Measurements from ENCODE around the gene XXYLT1. TPM values are rescaled to one million over a fixed set of nuclear protein-coding genes. Genes with fewer than 3 reads are reported as not detected.

Gene XXYLT1
- polyA plus RNA-seq, 3 donors = 2.2 to 7.7 (median 4.6) TPM

- WGBS, 3 donors = 78 to 87% (median 83%) methylated on average over 34 to 35 of the region's 35 CpGs
- H3K27ac ChIP-seq (ENCODE audit: low read depth, low read length) = no peak overlapping the region
Observed at GRCh38 chr3:195075941-195076875, 194.8 kb downstream of the XXYLT1 start.

DNA sequence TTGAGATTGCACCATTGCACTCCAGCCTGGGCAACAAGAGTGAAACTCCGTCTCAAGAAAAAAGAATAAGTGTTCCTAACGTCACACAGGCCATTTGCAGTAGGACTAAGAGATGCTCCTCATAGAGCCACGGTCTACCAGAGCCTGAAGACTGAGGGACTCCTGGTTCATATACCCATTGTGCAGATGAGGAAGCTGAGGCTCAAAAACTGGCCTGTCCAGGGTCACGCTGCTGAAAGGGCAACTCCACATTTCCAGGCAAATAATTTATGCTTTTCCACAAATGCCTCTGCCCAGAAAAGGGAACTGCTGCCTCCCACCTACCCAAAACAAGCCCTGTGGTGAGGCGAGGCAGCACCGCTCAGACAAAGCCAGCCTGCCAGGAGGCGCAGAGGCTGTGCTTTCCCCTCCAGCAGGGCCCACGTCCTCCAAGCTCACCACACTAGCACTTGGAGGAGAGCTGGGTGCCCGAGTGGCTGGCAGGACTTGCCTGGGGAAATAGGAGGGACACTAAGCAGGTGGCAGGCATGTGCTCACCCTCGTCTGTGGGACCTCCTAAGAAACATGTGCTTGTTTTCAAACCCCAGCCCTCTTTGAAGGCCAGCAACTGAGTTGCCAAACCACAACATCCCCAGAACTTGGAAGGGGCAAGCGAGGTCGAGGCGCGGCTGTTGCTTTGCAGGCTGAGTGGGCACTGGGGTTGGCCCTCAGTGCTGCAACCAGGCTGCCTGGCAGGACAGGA lies 195.6 kb downstream of the XXYLT1 start:
- 79 to 89% (median 83%) methylated on average over 14 of the region's 14 CpGs for WGBS, 3 donors

GRCh38 chr3:195073866-195074860 lies 196.8 kb downstream of the XXYLT1 start:
- no peak overlapping the region for H3K27ac ChIP-seq (ENCODE audit: low read depth, low read length)
- 90 to 92% (median 90%) methylated on average over 25 of the region's 25 CpGs for WGBS, 3 donors

More for the DNA sequence above, 195.6 kb downstream of the XXYLT1 start:
- H3K27ac ChIP-seq (ENCODE audit: low read depth, low read length) = no peak overlapping the region

- no peak overlapping the region for H3K27ac ChIP-seq (ENCODE audit: low read depth, low read length)
- WGBS, 3 donors = 90 to 97% (median 95%) methylated on average over 19 of the region's 19 CpGs
Observed at GRCh38 chr3:195072916-195073564, 197.9 kb downstream of the XXYLT1 start.

GRCh38 chr3:195071916-195072820 lies 198.8 kb downstream of the XXYLT1 start:
- no peak overlapping the region for H3K27ac ChIP-seq (ENCODE audit: low read depth, low read length)
- WGBS, 3 donors = 84 to 89% (median 87%) methylated on average over 23 of the region's 23 CpGs

- WGBS, 3 donors = 91 to 94% (median 93%) methylated on average over 18 to 19 of the region's 19 CpGs
- H3K27ac ChIP-seq (ENCODE audit: low read depth, low read length) = no peak overlapping the region
Observed at GRCh38 chr3:195071011-195071728, 199.8 kb downstream of the XXYLT1 start.

DNA sequence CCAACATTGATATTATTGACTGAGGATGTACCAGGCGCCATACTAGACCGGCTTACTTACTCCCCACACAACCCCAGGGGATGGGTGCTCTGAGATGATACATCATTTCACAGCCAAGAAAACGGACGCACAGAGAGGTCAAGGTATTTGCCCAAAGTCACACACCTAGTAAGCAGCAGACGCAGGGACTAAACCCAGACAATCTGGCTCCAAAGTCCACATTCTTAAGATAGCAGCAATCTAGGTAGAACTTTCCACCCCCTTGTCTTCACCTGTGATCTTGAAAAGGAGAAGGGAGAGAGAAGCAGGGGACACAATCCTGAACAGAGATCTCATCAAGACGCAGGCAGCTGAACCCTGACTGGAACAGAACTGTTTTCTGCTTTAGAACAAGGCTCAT lies 200.6 kb downstream of the XXYLT1 start:
- H3K27ac ChIP-seq (ENCODE audit: low read depth, low read length) = no peak overlapping the region
- WGBS, 3 donors = 63 to 96% (median 94%) methylated on average over 6 of the region's 6 CpGs

GRCh38 chr3:195069501-195070251 lies 201.3 kb downstream of the XXYLT1 start:
- 96 to 98% (median 96%) methylated on average over 32 to 33 of the region's 33 CpGs for WGBS, 3 donors
- no peak overlapping the region for H3K27ac ChIP-seq (ENCODE audit: low read depth, low read length)

- H3K27ac ChIP-seq (ENCODE audit: low read depth, low read length) = no peak overlapping the region
- 89 to 93% (median 92%) methylated on average over 18 of the region's 18 CpGs for WGBS, 3 donors
Observed at GRCh38 chr3:195068084-195069080, 202.6 kb downstream of the XXYLT1 start.

- WGBS, 3 donors = 95 to 98% (median 97%) methylated on average over 16 of the region's 16 CpGs
Observed at GRCh38 chr3:195066441-195066841, 204.5 kb downstream of the XXYLT1 start.

GRCh38 chr3:195065864-195066185 lies 205.1 kb downstream of the XXYLT1 start:
- no peak overlapping the region for H3K27ac ChIP-seq (ENCODE audit: low read depth, low read length)
- 98 to 99% (median 99%) methylated on average over 13 of the region's 13 CpGs for WGBS, 3 donors

More at GRCh38 chr3:195066441-195066841, 204.5 kb downstream of the XXYLT1 start:
- H3K27ac ChIP-seq (ENCODE audit: low read depth, low read length) = no peak overlapping the region

DNA sequence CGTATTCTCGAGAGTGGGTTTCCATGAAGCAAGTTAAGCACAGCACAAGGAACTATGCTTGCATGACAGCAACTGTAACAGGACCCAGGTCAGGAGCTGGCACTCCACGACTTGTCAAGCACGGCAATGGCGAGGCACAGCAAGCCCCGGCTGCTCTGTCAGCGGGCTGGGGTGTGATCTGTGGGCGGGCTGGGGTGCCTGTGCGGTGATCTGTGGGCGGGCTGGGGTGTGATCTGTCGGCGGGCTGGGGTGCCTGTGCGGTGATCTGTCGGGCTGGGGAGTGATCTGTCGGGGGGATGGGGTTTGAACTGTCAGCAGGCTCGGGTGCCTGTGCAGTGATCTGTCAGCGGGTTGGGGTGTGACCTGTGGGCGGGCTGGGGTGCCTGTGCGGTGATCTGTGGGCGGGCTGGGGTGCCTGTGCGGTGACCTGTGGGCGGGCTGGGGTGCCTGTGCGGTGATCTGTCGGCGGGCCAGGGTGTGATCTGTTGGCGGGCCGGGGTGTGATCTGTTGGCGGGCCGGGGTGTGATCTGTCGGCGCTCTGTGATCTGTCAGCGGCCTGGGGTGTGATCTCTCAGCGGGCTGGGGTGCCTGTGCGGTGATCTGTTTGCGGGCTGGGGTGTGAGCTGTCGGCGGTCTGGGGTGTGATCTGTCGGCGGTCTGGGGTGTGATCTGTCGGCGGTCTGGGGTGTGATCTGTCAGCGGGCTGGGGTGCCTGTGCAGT lies 205.7 kb downstream of the XXYLT1 start:
- 96 to 97% (median 97%) methylated on average over 40 to 42 of the region's 42 CpGs for WGBS, 3 donors
- H3K27ac ChIP-seq (ENCODE audit: low read depth, low read length) = no peak overlapping the region

DNA sequence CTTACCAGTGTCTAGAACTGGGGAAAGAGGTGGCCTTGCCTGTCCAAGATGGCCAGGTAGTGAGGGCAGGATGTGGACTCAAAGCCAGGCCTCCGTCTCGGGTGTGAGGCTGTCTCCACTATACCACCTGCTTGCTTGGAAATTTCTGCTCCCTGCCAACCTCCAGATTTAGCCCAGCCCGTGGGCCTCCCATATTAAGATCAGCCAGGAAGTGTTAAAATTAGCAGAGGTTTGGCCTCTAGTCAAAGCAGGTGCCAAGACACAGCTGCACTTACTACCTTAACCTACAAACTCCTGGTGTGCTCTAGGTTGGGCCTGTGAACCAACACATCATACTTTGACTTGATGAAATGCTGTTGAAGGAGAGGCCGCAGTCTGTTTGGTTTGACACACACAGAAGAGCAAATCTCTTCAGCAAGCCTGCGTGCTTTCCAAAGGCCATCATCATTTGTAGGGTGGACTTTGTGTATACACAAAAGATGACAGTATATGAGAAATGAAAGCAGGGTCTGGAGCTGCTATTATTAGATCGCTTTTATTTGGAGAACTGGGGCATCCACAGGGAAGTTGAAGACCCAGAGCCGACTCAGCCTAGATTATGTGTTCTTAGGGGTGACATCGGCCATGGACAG lies 206.5 kb downstream of the XXYLT1 start:
- whole genome bisulfite sequencing, 3 donors = 60 to 64% (median 63%) methylated on average over 8 of the region's 8 CpGs
- no peak overlapping the region for H3K27ac ChIP-seq (ENCODE audit: low read depth, low read length)

Data from adipose tissue (tissue), 3 donors.